Measurements from ENCODE around the gene METAP1D.

- TF ChIP-seq CTCF (IDR thresholded peaks at IDR 0.05) = no peak
- TF ChIP-seq POLR2AphosphoS5 (IDR thresholded peaks at IDR 0.05; ENCODE audit: low read depth, low read length) = peak; percentile 57; the same call in 1 of the 2 replicates
Measured at GRCh38 chr2:172102391-172103359, 102.9 kb downstream of the METAP1D start, which contains the start of gene DLX2.

Measured in Panc1 (cell line).